HG03571 (cell line): ENCODE measurements around the gene CA12.

ENCODE experiments used
- ATAC-seq: cut with Tn5 transposase; IDR thresholded peaks from one replicate; pipeline ENCODE4 v1.9.1; 2021; ENCODE audit not compliant: unreplicated experiment

Gene CA12

DNA sequence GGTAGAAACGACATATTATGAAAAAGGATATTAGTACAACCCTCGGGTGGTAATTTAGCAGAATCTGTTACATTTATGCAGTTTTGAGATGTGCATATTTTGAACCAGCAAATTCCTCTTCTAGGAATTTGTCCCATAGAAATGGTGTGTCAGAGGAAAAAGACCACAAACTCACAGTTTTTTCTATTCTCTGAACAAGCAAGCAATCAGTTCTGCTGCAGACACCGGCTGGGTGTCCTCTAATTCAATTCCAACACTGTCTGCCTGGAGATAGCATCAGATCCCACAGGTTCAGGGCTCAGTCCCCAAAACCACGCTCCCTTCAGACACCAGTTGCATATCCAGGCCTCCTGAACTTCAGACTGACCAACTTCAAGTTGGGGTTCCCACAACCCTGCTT, 67.8 kb downstream of the CA12 start:
- no peak for ATAC-seq

DNA sequence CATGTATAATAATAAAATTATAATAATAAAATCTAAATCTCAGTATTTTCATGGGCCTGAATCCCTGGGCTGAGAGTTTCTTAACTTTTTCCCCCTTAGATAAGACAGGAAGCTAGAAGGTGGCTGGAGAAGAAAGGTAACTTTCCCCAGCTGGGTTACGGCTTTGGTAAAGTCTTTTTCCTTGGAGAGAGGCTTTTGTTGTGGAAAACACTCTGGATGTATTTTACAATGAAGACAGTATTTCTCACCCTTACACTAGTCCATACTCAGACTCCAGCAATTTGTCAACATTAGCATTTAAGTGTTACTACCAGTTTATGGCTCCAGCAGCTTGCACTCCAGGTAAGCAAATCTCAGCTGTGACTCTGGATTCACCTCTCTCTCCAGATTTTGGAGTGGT, 69.4 kb downstream of the CA12 start:
- no peak for ATAC-seq

DNA sequence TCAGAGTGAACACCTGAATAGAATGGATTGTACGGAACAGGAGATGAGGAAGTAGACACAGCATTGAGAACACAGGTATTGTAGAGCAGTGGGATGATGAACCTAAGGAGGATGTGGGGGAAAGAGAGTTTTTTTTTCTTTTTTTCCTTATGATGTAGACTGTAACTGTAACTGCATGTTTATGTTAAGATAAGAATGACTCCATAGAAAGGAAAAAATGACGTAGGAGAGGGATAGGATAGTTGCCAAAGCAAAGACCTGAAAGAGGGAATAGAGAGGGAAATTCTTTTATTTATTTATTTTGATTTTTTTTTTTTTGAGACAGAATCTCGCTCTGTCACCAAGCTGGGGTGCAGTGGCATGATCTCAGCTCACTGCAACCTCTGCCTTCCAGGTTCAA, 71.0 kb downstream of the CA12 start:
- ATAC-seq: no peak

DNA sequence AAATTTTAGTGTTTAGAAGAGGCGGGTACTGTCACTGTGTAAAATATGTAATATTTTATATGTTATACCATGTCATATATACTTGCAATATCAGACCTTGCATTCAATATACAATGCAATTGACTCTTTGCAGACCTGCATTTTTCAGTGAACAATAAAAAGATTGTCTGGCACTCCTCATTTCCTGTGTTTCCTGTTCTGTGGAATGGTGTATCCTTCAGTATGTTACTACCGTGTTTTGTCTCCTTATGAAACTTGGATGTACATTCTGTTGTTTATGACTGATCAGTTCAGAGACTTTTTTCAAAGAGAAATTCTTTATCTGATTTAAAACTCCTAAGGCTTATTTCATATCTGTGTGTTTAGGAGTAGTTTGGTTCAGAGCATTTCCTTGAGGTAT, 72.7 kb downstream of the CA12 start:
- ATAC-seq: no peak

DNA sequence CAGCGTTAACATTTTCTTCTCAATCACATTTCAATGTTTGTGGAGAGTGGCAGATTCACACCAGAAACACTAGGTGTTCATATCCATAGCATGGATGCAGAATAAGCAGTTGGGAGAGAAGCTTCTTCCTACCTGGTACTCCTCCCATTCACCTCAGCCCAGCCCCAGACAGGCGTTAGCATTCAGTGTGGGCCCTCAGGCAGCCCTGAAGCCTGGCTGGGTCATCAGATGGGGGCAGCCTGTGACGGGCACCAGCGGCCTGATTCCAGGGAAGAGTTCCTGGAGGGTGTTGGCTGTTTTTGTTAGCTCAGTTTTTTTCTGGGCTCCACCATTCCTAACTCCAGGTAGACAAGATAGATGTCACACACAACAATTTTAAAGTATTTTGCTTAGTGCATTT, 73.2 kb downstream of the CA12 start:
- no peak for ATAC-seq

DNA sequence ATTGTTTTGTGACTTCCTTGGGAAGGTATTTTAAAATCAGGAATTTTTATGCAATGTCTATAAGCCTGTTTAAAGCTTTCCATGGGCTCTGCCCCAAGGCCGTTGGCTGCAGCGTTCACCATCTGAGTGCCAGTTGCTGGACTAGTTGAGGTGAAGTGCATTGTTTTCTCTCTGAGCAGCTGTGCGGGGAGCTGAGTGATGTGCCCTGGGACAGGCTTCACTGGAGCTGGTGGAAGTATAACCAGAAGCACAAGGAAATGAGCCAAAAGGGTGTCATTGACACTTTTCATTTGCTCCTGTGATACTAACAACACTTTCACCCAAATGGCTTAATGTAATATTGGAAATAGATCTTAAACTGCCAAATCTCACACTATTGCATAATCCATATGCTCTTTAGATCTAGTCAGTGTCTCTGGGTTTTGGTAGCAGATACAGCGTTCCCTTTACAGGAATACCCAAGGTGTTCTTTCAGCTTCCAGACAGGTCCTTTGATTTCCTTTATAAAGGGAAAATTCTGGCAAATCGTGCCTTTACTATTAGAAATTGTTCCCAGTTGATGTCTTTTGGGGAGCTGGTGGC, 75.1 kb downstream of the CA12 start:
- no peak for ATAC-seq

DNA sequence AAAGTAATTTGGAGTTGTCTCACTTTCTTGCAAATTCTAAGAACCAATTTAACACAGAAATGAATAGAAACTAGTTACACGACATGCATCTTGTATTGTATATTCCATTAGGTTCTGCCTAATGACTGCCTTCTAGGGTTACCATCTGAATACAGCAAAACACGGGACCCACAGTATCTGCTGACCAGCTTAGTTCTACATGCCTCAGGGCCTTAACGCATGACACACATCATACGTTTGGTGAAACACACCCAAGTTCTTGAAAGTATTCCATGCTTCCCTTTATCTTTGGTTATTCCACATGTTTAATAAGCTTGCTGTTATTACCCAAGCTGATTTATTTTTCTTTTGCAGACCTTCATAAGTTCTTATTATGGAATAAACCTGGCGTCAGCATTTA, 76.4 kb downstream of the CA12 start:
- ATAC-seq: no peak

DNA sequence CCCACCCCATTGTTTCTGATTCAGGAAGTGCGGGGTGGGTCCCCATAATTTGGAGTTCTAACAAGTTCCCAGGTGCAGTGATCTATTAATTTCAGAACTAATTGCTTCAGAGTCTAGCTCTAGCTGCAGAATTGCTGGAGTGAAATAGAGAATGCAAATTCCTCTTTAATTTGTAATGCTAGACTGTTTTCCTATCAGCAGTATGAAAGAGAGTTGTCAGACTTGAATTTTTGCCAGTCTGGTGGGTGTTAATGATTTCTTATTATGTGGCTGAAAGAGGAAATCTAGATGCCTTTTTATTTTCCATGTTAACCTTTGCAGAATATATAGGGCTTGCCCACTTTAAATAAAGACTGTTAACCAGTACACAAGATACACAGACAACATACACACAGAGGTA, 80.6 kb downstream of the CA12 start:
- no peak for ATAC-seq

DNA sequence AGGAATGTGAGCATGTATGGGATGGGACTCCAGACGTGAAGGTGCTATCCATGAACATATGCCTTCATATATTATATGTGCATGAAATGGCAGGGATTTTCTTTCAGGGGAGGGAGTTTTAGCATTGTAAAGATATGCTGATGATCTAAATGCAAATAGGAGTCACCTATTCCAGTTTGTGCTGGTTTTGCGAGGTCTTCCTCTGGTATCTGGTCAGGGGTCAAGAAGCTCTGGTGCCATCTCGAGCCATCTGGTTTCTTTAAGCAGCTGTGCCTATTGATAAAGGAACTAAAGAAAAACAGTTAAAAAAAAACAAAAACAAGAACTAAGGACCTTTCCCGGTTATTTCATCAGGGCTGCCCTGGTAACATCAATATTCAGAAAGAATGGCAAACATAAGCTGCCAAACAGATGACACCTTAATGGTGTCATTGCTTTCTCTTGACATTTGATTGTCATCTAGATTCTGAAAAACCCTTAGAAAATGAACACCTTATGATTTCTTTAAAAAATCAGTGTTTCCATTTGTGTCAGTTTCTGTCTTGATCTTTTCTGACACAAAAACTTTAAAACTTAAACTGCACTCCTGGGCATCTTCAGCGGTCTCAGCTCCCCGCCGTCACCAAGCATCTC, 81.6 kb downstream of the CA12 start:
- ATAC-seq: no peak

DNA sequence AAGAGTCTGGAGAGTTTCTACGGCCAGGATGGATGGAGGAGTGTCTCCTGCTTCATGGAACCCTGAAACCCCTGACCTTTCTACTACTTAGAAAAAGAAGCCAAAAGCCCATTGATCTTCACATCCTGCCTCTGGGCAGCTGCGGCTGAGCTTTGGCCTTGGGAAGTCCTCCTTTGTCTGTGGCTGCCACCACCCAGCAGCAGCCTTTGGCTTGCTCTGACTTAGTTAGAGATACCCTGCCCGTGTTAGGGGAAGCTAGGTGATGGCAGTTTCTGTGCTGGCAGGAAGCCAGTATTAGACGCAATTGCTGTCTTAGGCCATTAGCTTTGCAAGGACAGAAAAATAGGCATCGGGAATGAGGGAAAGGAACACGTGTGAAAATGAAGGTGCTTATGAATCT, 85.5 kb downstream of the CA12 start:
- ATAC-seq: no peak

DNA sequence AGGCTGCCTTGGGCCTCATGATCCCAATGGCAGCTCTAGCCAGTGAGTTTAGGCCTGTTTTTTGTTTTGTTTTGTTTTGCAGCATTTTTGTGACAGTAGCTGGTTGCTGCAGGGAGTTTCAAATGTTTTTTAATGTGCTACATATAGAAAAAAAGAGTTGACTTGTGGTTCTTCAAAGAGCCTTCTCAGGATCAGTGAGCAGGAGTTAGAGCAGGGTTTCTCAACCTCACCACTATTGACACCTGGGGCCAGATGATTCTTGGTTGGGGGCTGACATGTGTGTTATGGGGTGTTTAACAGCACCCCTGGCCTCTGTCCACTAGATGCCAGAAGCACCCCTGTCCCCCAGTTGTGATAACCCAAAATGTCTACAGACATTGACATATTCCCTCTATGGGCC, 86.3 kb downstream of the CA12 start:
- ATAC-seq: no peak

DNA sequence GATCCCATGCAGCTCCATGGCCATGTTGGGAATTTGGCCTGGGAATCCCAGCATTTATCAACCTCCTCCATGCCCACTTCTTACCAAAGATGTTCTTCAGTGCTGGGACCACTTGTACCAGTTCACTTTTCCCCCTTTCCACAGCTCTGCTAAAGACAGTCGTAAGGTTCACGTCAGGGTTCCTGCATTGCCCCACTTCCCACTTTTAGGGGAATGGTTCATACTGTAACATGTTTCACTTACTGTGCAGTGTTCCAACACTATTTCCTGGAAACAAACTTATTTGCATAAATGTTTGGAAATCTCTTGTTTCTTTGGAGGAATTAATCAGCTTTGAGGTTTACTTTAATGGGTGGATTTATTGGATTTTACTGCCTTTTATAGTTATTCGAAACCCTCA, 87.3 kb downstream of the CA12 start:
- ATAC-seq: no peak

DNA sequence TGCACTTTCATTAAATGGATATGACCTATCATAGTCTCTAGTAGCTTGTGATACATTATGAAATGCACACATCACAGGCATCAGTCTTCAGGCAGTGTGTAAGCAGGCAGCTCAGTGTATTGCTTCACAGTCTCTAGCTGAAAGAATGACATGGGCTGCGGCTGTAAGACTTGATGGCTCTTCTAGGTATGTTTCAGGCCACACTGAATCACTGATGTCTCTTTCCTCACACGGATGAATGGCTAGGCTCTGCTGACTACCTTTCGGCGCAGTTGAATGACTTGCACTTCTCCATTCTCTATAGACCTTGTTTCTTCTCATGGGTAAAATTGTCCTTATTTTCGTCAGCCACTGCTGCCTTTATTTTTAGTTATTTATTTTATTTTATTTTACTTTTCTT, 88.9 kb downstream of the CA12 start:
- ATAC-seq: no peak

DNA sequence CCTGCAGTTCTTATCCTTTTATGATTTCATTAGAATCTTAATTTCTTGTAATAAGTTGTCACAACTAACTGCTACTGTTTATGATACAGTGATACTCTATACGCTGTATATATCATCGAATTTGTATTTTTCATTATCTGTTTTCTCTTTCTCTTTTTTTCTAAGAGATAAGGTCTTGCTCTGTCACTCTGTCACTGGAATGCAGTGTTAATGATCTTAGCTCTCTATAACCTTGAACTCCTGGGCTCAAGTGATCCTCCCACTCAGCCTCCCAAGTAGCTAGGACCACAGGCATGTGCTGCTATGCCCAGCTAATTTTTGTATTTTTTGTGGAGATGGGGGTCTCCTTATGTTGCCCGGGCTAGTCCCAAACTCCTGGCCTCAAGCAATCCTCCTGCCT, 89.4 kb downstream of the CA12 start:
- ATAC-seq: no peak

DNA sequence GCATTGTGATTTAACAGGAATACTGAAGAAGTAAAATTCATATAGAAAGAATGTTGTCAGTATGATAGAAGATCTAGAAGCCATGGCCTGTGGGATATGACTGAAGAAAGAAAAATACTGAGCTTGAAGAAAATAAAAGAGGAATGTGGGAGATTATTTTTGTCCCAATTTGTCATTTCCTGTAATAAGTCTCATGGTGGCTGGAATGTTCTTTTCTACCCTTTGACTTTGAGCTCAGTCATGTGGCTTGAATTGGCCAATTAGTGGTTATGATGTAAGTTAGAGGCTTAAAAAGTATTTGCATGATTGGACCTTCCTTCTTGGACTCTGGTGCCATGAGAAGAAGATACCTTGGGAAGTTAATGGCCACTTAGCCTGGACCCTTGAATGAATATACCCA, 90.1 kb downstream of the CA12 start:
- ATAC-seq: no peak

DNA sequence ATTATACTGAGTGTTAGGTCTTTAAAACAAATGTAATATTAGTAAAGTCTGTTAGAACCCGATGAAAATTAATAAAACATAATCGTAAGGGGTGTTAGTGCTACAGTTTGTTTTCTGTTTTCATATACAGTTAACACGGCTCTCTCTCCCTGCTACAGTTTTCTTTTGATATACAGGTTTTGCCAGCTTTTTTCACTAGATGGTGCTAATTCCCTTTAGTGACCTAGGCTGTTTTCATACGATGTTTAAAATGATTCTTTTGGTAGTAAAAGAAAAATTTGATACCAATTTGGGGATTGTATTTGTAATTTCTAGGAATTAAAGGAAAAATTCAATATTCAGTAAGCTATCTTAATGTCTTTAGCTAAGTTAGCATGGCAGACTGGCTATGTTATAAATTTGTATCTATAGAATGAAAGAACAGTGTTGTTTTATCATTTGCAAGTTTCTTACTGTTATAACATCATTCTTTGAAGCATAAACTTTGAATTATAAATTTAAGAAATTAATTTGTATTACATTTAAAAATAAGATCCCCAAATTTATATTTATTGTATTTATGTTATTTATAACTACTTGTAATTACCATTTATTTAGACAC, 92.8 kb downstream of the CA12 start:
- no peak for ATAC-seq

DNA sequence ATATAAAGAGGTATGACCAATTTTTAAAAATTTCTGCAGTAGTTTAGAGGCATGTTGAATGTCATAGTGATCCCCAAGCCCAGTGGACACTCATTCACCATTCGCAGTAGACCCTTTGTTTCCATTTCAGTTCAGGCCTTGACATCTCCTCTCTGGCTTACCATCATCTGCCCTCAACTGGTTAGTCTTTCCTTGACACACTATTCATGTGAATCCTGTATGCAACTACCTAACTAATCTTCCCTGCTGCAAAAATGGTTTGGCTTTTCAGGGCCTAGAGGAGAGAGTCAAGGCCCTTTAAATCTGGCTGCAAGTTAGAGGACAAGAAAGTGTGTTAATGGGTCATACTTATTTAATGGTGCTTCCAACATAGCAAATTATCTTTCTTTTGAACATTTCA, 93.3 kb downstream of the CA12 start:
- no peak for ATAC-seq

DNA sequence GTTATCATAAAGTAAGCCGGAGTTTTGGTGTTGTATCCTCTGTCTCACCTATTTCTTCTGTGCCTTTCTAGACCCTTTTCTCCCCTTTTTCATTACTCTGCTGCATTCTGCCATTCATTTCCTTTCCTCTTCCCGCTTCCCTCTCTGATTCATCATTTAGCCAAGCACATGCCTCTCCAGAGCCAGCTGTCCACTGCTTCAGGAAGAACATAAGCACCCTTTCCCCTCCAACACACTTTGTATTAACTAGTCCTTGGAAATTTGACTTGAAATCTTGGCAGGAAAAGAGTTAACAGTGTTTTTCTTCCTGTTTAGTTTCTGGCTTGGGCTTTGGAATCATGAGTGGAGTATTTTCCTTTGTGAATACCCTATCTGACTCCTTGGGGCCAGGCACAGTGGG, 94.5 kb downstream of the CA12 start:
- no peak for ATAC-seq

DNA sequence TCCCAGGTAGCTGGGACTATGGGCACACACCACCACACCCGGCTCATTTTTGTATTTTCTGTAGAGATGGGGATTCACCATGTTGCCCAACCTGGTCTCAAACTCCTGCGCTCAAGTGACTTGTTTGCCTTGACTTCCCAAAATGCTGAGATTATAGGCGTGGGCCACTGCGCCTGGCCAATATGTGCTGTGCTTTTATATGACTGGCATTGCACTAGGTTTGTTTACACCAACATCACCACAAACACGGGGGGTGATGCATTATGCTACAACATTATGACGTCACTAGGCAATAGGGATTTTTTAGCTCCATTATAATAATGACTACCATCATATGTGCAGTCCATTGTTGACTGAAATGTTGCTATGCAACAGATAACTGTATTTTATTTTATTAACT, 97.3 kb downstream of the CA12 start:
- ATAC-seq: no peak

DNA sequence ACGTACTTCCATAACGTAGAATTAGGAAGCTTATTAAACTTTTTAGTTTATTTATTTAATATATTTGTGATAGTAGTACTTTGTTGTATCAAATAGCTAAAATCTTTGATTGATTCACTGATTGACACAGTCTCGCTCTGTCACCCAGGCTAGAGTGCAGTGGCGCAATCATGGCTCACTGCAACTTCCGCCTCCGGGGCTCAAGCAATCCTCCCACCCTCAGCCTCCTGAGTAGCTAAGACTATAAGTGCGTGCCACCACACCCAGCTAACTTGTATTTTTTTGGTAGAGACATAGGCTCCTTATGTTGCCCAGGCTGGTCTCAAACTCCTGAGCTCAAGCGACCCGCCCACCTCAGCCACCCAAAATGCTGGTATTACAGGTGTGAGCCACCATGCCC, 98.5 kb downstream of the CA12 start:
- no peak for ATAC-seq

DNA sequence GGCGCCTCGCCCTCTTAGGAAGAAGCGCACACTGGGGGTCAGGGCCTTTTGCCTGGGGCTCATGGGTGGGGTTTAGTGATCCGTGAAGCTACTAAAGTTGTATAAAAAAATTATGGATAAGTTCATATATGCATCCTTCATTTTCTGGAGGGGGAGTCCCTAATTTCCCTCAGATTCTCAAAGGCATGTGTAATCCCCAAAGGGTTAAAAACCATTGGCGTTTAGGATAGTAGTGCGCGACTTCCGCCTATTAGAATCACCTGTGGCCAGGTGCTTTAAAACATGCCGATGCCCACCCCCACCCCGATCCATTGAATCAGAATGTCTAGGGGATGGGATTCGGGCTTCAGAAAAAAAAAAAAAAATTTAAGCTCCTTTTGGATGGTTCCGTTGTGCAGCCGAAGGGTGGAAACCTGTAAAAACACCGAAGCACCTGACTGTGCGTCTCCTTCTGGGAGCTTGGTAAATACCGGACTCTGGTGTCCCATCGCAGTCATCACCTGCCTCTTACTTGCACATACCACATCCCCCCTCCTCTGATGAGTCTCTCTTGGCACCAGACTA, 103.7 kb downstream of the CA12 start:
- ATAC-seq: no peak

DNA sequence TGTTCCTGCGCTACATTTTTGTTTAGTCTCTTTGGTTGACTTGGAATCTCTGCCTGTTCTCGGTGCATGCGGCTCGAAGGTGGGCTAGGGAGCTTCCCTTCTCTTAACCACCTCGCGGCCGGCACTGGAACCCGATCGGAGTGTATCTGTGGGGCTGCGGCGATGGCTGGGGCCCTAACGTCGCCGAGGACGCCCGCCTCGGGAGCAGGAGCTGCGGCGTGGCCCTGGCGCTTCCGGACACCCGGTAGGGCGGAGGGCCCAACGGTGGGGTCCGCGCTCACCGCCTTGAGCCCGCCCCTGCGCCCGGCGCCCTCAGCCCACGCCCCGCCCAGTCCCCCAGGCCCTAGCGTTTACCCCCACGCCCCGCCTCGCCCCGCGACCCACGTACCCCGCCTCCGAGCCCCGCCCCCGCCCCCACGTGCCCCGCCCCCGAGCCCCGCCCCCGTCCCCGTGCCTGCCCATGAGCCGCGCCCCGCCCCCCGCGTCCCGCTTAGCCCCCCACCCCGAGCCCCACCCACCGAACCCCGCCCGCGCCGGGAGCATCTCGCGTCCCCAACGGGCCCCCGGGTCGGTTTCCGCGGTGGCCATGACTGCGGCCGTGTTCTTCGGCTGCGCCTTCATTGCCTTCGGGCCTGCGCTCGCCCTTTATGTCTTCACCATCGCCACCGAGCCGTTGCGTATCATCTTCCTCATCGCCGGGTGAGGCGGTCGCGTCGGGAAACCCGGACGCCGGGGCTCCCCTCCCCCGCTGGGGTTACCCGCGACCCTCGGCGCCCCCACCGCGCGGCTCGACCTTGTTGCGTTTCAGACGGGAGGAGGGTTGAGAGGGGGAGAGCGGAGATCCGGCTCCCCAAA, 104.4 kb downstream of the CA12 start, which contains the start of gene APH1B:
TSS of gene APH1B (plus strand) at position 568 of the 855 bp plus-strand sequence. CDS start at position 587, 19 bp downstream.
- peak; percentile 68 for ATAC-seq
